RWPE2 (cell line): ENCODE measurements around the gene NR6A1.
A peak's percentile ranks its signal among the peaks of the same experiment; 100 is the strongest.

Source experiments
- ATAC-seq: fragments of 200-7000 bp; cut with Tn5 transposase; 3 replicates; pipeline ENCODE4 v1.9.1; 2021; ENCODE audit warnings: low read depth
- DNase-seq: peaks from one replicate; pipeline ENCODE4 v3.0.0-alpha.2; 2020; ENCODE audit warnings: low spot score
- H3K27ac ChIP-seq: fragments of 450-650 bp; 2 replicates; pipeline ENCODE4 v1.5.1; 2017; ENCODE audit warnings: mild to moderate bottlenecking; ENCODE audit not compliant: poor library complexity, severe bottlenecking
- H3K27me3 ChIP-seq: fragments of 250-450 bp; sonication (Bioruptor Pico); 2 replicates; pipeline ENCODE4 v1.5.1; 2021; ENCODE audit warnings: mild to moderate bottlenecking, moderate library complexity; ENCODE audit not compliant: insufficient read depth, poor library complexity, severe bottlenecking
- H3K36me3 ChIP-seq: fragments of 250-450 bp; sonication (Bioruptor Pico); 2 replicates; pipeline ENCODE4 v1.5.1; 2020; ENCODE audit warnings: low read depth, mild to moderate bottlenecking, moderate library complexity
- H3K4me1 ChIP-seq: fragments of 250-450 bp; sonication (Bioruptor Pico); 2 replicates; pipeline ENCODE4 v1.5.1; 2021; ENCODE audit warnings: mild to moderate bottlenecking, moderate library complexity; ENCODE audit not compliant: insufficient read depth, poor library complexity, severe bottlenecking
- H3K4me3 ChIP-seq: fragments of 250-450 bp; sonication (Bioruptor Pico); 2 replicates; pipeline ENCODE4 v1.5.1; 2021; ENCODE audit warnings: mild to moderate bottlenecking, moderate library complexity; ENCODE audit not compliant: severe bottlenecking
- H3K9me3 ChIP-seq: fragments of 250-450 bp; sonication (Bioruptor Pico); 2 replicates; pipeline ENCODE4 v1.5.1; 2021; ENCODE audit warnings: mild to moderate bottlenecking, moderate library complexity; ENCODE audit not compliant: severe bottlenecking
- TF ChIP-seq, protein P1 (sequence below): fragments of 450-650 bp; IDR thresholded peaks from one replicate; pipeline ENCODE4 v1.5.1; 2017; ENCODE audit warnings: mild to moderate bottlenecking, moderate library complexity; ENCODE audit not compliant: poor library complexity, severe bottlenecking

The NR6A1 gene

DNA sequence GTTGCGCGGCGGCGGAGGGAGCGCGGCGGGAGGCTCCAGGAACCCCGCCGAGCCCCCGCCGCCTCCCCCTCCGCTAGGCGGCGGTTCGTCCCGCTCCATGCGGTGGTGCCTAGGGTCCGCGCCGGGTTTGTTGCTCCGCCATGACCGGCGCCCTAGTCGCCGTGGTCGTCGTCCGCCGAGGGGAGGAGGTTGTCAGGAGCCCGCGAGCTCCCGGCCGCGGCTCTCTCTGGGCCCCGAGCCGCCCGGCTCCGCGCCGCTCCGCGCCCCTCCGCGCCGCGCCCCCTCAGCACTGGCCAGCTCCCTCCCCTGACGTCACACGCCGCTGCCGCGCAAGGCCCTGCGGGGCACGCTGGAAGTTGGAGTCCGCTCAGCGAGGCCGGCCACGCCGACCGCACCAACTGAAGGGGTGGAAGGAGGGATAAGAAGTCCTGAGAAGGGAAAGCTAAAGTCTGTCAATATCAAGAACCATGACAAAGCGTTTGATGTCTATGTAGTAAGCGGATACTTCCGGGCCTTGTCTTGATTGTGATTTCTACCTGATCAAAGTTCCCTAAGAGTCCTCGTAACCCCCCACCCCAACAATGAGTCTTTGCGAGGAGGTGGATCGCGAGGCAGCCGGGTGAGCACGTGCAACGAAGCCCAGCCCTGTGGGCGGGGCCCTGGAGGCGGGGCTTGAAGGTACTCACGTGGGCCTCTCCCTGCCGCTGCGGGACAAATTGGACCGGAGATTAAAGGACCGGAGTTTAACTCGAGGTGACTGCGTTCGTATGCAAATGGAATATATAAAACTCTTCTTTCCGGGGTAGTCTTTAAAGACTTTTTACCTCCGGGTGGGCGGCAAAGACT lies at the start of gene NR6A1:
TSS of gene NR6A1 (minus strand) at position 291 of the 846 bp plus-strand sequence.
- ATAC-seq (peak; percentile 80), DNase-seq (peak; percentile 96)
- Histone ChIP-seq H3K4me3 (peak within 1 kb of the TSS; percentile 93), H3K9me3 (no peaks in the 10 kb centered on the region), H3K27ac (peak within 1 kb of the TSS; percentile 41), H3K27me3 (no peaks in the 10 kb centered on the region), H3K4me1 (peaks cover 15% of the 10 kb centered on the region), H3K36me3 (no peaks in the 10 kb centered on the region)
- TF ChIP-seq, protein P1, sequence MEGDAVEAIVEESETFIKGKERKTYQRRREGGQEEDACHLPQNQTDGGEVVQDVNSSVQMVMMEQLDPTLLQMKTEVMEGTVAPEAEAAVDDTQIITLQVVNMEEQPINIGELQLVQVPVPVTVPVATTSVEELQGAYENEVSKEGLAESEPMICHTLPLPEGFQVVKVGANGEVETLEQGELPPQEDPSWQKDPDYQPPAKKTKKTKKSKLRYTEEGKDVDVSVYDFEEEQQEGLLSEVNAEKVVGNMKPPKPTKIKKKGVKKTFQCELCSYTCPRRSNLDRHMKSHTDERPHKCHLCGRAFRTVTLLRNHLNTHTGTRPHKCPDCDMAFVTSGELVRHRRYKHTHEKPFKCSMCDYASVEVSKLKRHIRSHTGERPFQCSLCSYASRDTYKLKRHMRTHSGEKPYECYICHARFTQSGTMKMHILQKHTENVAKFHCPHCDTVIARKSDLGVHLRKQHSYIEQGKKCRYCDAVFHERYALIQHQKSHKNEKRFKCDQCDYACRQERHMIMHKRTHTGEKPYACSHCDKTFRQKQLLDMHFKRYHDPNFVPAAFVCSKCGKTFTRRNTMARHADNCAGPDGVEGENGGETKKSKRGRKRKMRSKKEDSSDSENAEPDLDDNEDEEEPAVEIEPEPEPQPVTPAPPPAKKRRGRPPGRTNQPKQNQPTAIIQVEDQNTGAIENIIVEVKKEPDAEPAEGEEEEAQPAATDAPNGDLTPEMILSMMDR, result no peak

GRCh38 chr9:124818431-124819281 lies 47.5 kb upstream of the NR6A1 start:
- Histone ChIP-seq H3K4me1 (peaks cover 33% of the 10 kb centered on the region), H3K27me3 (no peaks in the 10 kb centered on the region), H3K36me3 (no peaks in the 10 kb centered on the region), H3K9me3 (no peaks in the 10 kb centered on the region), H3K4me3 (no peak overlapping the region), H3K27ac (peak overlapping the region; percentile 93)
- ATAC-seq (peak; percentile 80), DNase-seq (peak; percentile 83)
- TF ChIP-seq, protein P1, result no peak

DNA sequence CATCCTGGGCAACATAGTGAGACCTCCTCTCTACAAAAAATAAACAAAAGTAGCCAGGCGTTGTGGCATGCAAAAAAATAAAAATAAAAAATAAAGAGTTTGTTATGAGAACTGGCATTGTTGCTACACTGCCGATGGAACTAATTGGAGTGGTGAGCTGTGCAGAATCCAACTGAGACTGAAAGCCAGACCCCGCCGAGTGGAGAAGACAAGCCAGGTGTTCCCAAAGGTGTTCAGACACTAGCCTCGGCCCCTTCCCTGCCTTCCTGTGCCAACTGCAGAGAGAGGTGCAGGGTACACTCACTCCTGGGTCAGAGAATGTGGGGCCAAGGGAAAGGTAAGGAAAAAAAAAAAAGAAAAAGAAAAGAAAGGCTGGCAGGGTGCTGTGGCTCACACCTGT lies 44.5 kb upstream of the NR6A1 start:
- Histone ChIP-seq H3K27me3 (no peaks in the 10 kb centered on the region), H3K9me3 (no peaks in the 10 kb centered on the region), H3K4me3 (no peak overlapping the region), H3K4me1 (peaks cover 64% of the 10 kb centered on the region), H3K36me3 (no peaks in the 10 kb centered on the region), H3K27ac (no peak overlapping the region)
- TF ChIP-seq, protein P1, result no peak
- ATAC-seq (no peak), DNase-seq (no peak)

DNA sequence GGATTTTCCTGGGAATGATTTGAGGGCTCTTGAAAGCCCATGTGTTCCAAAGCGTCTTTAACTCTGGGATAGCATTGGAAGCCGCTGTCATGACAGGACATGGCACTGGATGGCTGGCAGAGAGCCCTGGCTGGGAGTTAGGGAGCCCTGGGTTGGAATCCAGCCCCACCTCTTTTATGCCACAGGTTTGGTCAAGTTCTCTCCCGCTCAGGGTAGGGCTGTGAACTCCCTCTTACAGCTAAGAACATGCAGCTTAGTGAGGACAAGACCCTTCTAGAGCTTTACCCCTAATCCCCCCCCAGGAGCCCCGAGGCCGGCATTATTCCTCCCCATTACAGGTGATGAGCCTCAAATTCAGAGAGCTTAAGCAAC lies 43.0 kb upstream of the NR6A1 start:
- H3K9me3 ChIP-seq, result no peaks in the 10 kb centered on the region
- H3K27me3 ChIP-seq, result no peaks in the 10 kb centered on the region
- ATAC-seq, result no peak
- peaks cover 62% of the 10 kb centered on the region for H3K4me1 ChIP-seq
- no peak overlapping the region for H3K4me3 ChIP-seq
- peak overlapping the region; percentile 89 for H3K27ac ChIP-seq
- TF ChIP-seq, protein P1, result no peak
- no peak for DNase-seq
- H3K36me3 ChIP-seq, result no peaks in the 10 kb centered on the region
